Activated T-cell treated with anti-CD3 and anti-CD28 coated beads, Interleukin-2, amount 50 U/mL, for 1 hour (primary cell): ENCODE data around the gene IVD.
"Not testable (repeated sequence)": the region's sequence is repeated elsewhere in the genome, so short reads cannot be mapped to it uniquely, and the experiment has no call there.

Experiments used
- DNase-seq: peaks from one replicate; pipeline ENCODE4 v3.0.0-alpha.2; 2020

The IVD gene

DNA sequence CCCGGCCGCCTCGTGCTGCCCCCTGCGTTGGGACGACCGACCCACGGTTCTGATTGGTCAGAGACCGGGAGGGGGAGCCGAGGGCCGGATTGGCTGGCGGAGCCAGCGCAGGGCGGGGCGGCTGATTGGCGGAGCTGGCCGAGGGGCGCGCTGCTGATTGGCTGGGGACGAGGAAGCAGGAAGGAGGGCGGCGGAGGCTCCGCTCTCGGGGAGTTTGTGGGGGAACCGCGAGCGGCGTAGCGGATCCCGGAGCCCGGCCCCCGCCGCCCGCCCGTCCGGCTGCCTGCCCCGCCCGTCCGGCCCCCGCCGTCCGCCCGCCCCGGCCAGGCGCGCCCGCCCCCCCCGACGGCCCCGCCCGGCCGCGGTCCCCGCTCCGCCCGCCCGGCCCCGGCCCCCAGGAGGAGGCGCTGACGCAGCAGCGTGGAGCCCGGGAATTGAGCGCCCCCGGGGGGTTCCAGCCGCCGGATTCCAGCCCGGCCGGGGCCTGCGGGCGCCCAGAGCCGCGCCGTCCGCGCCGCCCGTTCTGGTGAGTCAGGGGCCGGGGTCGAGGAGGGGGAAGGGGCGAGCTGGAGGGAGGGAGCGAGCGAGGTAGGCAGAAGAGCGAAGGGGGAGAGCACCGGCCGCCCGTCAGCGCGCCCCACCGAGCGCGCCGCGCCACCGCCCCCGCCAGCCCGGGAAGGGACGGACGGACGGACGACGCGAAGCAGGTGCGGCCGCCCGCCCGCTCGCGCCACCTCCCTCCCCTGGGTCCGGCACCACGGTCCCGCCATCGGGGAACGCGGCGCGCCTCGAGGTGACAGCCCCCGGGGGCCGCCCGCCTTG, 35.4 kb downstream of the IVD start, which contains the start of gene BAHD1:
Gene BAHD1, plus strand, starts transcription at position 211 of the 822 bp plus-strand sequence. CDS start 17,512 bp downstream, outside the sequence.
- peak; percentile 95 for DNase-seq

DNA sequence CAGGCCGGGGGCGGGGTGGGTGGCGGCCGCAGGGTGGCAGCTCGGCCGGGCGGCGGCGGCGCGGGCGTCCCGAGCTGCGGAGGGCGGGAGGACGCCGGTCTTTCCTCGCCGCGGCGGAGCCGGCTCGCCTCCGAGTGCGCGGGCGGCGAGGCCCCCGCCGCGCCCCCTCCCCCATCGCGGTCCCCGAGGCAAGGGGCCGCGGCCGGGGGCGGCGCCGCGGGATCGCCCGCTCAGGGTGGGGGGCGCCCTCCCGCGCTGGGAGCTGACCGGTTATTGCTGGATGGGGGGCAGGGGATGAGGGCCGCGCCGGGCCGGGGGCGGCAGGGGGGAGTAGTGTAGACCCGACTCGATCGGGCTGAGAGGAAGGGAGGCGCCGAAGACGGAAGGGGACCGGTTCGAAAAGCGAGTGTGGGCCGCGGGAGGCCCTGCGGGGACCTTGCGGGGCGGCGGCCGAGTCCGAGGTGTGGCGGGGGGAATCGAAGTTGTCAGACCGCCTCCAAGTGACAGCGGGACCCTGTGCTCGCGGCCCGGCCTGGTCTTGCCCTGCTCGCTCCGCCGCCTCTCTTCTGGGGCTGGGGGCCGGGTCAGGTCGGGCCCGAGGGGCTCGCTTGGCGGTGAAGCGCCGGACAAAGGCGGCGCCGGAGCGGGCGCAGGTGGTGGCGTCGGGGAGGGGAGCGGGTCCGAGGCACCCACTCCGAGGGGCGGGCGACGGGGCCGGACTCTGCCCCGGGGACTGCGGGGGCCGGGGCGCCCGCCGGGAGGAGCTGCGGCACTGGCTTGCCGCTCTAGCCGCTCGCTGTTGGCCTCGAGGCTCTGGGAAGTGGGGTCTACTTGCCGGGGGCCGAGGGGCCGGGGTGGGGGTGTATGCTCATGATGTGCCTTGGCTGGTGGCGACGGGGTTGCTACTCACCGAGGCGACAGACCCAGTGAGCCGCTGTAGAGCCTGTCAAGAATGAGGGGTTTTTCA, 36.3 kb downstream of the IVD start:
- peak; percentile 42 for DNase-seq

DNA sequence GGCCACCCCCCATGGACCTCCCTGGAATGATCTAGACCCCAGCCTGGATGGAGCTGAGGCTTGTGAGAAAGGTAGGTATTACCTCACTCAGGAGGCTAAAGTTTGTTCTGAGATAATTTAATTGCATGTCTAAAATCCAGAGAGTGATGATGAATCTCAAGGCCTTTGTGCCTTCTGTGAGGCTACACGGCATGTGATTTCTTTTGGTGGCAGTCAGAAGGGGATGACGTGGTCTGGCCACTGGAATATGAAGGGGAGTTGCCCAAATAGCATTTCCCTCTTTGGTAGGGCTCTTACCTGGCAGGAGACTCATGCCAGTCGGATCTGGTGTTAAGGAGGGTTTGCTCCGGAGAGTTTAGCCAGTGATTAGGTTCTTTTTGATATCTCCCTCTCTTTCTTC, 37.7 kb downstream of the IVD start:
- DNase-seq: no peak

DNA sequence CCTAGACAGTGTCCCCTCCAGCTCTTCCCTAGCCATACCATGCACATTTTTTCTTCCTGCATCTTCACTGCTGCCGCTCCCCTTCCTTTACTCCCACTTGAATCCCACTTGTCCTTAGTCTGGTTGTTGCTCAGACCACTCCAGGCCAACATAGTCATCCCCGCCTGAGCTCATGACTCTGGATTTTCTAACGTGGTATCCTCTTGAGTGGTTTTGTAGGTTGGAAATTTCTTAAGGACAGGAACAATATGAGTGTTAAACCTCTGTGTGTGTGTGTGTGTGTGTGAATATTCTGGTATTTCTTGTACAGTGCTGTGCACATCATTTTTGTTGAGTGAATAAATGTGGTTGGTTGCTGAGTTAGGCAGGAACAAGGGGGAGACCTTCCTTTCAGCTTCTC, 38.3 kb downstream of the IVD start:
- DNase-seq: no peak

DNA sequence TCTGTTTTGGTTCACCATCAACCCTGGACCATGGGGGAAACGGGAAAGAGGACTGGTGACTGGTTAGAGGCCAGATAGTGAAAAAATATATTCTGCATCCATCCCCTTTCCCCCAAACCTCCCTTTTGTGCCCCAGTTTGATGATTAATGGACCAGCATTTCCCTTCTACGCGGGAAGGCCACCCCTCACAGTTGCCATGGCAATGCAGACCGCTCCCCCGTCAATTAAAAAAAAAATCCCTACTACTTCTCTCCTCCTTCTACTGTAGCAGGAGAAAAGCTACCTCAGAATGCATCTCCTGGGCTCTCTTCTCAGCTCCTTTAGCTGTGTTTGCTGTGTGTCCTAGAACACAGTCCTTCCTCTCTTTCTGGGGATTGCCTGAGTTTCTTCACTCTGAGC, 39.1 kb downstream of the IVD start:
- DNase-seq: no peak

DNA sequence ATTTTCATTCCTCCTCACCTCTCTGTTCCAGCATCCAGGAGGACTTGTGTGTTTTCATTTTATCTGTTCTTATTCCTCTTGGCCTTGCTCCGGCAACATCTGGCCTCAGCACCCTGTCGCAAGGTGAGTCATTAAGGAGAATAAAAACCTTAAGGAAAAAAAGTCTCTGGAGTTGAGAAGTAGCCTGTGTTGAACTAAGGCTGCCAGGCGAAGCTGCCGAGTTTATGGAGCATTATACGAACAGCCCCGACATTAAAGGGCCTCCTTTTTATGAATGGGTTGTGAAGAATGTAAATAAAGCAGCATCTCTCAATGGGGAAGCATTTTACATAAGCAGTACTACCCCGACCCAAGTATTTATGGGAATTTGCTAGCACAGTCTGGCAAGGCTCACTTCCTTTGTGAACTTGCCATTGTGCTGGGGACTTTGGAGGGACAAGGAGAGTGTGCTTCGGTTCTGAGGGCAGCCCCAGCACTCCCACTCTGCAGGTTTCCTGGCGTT, 39.9 kb downstream of the IVD start:
- DNase-seq: no peak

DNA sequence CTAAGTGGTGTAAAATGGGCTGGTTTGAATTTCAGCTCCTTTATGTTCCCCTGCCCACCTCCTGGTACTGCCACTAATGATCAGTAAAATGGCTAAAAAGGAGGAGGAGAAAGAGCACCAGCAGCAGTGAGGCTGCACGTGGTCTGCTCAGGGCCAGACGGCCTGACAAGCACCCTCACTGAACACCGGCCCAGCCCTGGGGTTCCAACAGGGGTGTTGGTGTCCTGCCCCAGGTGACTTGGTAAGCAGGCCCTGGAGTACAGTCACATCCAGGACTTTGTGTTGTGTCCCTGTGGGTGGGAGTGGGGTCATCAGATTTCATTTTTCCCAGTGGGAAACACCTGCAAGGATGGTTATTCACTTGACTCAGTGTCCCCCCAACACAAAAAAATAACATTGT, 40.5 kb downstream of the IVD start:
- no peak for DNase-seq

DNA sequence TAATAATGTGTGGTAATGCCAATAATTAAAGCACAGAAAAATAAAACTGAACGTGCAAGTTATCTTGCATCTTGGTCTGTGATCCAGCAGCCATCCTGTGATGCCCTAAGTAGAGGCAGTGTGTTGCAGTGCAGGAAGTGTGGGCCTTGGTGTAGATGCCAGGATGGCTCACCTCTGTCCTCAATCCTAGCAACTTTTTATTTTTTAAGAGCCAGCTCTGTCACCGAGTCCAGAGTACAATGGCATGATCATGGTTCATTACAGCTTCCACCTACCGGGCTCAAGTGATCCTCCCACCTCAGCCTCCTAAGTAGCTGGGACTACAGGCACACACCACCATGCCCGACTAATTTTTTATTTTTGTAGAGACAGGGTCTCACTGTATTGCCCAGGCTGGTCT, 42.8 kb downstream of the IVD start:
- no peak for DNase-seq

DNA sequence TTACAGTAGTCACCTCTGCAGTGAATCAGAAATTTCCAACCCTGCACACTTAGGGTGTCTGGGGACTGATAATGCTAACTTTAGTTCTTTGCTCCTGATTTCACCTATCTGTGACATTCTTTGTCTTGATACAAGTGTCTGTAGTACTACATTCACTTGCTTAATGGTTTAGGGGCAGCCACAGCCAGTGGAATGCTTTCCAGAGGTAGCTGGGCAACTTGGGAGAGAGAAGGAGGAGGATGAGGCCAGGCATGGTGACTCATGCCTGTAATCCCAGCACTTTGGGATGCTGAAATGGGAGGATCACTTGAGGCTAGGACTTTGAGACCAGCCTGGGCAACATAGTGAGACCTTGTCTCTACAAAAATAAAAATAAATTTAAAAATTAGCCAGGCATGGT, 43.7 kb downstream of the IVD start:
- no peak for DNase-seq

DNA sequence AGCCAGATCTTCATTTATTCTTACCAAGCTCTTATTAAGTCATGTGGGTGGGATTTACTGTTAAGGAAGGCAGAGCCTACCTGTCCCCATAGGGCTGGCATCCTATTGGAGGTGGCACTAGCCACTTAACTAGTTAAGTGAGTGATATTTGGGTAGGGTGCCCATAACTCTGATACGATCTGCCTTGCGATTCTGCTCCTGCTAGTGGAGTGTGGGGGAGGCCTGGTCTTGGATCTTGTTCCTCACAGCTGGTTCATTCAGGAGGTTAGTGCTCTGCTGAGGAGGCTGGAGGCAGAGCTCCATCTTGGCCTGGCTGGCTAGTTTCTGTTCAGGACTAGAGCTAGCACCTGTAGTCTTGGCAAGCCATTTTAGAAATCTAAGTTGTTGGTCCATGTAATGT, 44.5 kb downstream of the IVD start:
- no peak for DNase-seq

DNA sequence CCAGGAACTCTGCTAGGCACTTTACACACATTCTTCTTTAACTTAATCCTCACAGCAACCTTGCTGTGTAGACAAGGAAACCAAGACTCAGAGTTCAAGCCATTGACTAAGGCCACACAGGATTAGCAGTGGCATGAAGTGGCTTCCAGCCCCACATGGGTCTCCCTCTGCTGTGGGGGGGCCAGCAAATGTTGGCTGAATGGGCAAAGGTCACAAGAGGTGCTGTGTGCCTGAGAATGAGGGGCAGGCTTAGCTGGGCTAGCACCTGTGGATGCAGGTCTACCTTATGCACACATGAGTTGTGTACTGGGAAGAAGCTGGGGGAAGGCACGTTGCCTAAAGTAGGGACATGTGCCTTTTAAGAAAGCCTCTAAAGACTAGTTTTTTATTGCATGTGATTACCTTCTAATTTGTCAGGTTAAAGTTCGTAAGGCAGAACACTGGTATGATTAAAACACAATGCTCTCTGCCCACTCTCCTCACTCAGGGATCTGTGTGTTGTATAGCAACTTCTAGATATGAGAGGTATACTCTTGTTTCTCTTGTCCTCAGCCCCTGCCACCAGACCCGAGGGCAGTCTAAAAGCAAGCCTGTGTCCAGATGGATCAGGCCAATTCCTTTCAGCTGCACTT, 46.0 kb downstream of the IVD start:
- no peak for DNase-seq

DNA sequence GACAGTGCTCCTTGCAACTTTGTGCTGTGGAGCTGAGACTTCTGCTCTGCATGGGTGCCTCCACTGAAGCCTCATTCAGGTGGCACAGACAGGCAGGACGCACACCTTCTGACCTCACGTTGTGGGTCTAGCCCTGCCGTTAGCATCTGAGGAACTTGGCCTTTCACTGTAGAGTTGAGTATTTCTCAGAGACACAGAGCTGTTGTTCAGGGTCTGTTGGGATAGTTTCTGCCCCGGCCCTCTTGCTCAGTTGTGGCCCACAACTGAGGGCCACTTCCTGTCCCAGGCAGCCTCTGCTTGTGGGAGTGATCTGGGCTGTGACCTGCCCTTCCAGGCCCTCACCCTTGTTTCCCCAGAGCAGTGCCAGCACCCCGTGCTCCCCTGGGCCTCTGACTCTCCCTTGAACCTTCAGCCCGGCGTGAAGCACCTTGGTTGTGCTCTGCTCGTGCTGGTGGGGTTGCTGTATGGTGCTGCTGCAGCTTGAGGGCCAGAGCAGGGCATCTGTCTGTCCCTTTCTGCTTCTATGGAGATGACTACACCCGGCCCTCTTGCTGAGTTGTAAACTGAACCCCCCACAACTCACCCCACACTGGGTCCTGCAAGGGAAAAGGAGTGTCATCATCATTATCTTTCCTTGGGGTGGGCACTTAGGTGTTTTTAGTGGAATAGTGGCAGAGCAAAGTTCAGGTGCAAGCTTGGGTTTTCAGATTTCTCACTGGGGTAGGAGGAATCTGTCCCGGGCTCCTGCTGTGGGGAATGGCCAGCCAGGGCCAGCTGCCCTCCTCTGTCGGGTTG, 46.9 kb downstream of the IVD start:
- DNase-seq: no peak

DNA sequence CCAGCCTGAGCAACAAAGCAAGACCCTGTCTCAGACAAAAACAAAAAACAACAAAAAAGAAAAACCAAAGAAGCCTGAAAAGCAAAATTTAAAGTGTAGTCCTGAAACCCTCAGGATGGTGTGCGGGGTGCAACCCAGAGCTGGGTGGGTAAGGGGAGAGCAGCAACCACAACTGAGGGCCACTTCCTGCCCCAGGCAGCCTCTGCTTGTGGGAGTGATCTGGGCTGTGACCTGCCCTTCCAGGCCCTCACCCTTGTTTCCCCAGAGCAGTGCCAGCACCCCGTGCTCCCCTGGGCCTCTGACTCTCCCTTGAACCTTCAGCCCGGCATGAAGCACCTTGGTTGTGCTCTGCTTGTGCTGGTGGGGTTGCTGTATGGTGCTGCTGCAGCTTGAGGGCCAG, 48.3 kb downstream of the IVD start:
- DNase-seq: not testable (repeated sequence)

DNA sequence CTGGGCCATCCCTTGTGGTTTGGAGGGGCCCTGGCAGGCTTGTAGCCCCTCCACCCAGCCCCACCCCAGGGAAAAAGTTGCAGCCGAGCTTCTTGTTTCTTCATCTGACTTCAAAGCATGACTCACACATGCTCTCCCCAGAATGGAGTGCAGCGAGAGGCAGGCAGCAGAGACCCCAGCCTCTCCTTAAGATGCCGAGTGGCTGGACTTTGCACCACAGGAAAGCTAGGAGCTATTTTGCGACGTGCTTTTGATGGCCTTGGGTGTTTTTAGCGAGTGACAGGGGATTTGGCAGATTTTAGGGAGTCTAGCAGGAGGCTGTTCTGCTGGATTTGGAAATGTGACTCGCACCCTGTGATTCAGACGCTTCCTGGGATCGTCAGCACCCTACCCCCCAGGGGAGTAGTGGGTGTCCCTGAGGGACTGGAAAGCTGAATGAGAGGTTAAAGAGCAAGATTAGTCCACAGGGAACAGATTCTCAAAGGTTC, 49.4 kb downstream of the IVD start:
- no peak for DNase-seq

DNA sequence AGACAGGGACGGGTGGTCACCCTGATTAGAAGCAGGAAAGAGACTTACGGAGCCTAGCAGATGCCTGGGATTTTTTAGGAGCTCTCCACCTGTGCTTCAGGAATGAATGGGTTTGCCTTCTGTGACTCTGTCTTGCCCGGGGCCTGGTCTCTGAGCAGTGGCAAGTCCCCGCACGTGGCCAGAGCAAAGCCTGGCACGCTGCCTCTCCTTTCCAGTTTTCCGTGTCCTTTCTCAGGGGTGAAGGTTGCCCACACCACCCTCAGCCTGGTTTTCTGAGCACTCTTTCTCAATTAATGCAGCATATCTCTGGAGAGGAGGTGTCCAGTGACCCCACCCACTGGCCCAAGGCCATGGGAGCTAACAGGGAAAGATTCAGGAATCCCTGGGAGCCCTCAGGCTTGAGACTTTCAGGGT, 50.7 kb downstream of the IVD start:
- no peak for DNase-seq

DNA sequence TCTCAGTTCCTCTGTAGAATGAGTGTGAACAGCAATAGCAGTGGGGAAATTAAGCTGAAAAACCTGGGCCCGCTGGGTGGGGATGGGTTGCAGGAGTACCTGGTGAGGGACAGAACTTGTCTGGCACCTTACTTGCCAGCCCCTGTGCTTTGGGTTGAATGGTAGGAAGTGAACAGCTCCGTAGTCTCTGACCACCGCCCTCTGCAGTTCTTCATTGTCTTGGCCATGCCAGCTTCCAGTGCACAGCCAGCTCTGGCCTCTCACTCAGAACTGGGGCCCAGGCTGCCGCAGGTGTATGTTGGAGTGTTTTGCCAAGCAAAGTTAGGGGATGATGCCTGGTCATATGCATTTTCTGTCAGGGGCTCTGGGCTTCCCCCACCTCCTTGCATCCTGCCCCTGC, 51.1 kb downstream of the IVD start:
- DNase-seq: no peak

DNA sequence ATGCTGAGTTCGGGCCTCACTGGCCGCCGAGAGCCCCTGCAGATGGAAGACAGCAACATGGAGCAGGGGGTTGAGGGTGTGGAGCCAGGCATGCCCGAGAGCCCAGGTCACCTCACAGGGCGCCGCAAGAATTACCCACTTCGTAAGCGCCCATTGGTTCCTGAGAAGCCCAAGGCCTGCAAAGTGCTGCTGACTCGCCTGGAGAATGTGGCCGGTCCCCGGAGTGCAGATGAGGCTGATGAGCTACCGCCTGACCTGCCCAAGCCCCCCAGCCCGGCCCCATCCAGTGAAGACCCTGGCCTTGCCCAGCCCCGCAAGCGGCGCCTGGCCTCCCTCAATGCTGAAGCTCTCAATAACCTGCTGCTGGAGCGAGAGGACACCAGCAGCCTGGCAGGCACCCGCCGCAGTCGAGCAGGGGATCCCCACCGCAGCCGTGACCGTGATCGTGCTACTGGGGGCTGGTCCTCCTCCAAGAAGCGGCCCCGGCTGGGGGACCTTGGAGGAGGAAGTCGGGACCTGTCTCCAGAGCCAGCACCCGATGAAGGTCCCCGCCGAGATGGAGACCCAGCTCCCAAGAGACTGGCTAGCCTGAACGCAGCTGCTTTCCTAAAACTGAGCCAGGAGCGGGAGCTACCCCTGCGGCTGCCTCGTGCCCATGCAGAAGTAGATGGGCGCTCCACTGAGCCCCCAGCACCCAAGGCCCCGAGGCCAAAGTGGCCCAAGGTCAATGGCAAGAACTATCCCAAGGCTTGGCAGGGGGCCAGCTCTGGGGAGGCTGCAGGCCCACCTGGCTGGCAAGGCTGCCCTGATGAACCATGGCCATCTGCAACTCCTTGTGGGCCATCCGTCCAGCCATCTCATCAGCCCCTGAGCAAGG, 53.1 kb downstream of the IVD start:
- DNase-seq: no peak

DNA sequence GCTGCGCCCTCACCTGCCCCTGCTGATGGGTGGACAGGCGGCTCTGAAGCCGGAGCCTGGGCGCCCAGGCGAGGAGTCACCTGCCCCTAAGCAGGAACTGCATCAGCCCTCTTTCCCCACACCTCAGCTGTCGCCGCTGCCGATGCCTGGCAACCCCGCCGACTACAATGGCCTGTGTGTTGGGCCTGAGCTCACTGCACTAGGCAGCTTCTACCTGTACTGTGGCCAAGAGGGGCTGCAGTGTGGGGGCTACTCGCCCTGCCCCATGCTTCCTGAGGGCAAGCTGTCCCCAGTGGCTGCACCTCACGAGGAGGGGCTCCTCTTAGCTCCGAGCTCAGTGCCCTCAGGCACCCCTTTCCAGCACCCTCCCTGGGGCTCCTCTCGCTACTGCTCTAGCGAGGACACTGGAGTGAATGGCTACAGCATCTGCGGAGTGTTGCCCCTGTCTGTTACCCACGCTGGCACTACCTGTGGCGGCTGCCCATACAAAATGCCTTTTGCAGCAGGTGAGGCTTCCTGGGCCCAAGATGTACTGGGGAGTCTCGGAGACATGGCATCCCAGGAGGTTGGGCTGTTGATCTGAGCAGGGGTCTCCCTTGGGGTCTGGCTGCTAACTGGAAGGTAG, 53.9 kb downstream of the IVD start:
- no peak for DNase-seq

DNA sequence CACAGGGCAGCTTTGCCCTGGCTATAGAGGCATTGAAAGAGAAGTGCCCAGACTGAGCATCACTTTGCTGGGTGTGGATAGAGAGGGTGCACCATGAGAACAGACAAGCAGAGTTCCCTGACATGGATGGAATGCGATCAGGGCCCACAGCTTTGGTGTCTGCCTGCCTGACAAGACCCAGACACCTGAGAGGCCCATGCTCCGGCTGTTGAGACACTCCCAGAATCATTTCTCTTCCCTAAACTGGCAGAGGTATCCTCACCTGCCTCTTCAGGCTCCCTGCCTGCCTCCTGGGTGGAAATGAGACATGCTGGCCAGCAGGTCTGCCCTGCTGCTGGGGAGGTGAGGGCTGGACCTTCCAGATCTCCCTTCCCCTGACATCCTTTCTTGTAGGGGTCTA, 54.8 kb downstream of the IVD start:
- no peak for DNase-seq

DNA sequence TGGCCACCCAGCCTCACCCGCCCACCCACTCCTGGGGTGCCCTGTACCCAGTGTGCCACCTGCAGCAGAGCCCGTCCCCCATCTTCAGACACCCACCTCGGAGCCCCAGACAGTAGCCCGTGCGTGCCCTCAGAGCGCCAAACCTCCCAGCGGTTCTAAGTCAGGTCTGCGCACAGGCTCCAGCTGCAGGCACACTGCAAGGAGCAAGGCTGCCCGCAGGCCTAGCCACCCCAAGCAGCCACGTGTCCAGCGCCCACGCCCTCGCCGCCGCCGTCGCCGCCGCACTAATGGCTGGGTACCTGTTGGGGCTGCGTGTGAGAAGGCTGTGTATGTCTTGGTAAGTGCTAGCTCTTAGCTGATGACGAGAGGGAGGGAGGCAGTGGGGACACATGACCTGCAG, 56.4 kb downstream of the IVD start:
- no peak for DNase-seq

DNA sequence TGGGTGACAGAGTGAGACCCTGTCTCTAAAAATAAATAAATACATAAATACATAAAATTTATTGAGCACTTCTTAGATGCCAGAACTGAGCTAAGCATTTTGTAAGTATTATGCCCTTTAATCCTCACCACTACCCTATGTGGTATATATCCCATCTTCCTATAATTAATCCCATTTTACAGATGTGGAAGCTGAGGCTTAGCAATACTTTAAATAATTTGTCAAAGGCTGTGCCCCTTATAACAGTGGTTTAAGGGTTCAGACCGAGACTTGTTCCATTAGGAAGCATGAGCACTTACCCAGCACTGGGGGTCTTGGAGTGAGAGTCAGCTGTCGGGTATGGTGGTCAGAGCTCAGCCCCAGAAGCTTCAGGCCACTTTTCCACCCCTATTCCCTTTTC, 57.7 kb downstream of the IVD start:
- no peak for DNase-seq
